ENCODE results near the gene MBD4.
A peak's percentile ranks its signal among the peaks of the same experiment; 100 is the strongest.

The MBD4 gene

DNA sequence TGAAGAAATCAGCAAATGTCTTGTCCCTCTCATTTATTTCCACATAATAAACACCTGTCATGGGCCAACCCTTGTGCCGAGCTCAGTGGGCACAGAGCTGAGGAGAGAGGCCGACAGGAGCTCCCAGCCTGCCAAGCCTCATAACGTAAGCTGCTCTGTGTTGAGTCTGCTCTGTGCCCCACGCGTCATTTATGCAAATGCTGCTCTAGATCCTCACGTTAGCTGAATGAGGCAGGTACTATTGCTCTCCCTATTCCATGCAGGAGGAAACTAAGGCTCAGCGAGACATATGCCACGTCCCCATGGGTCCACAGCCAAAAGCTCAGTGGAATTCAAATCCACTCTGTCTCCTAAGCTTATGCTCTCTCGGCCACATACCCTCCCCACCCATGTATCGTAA lies 52.8 kb downstream of the MBD4 start:
- TF ChIP-seq MAX (IDR thresholded peaks at IDR 0.05) (no peak), EGR1 (IDR thresholded peaks at IDR 0.05) (no peak), TAF1 (IDR thresholded peaks at IDR 0.05; ENCODE audit: low read depth) (no peak), NFIC (IDR thresholded peaks at IDR 0.05) (no peak), FOXM1 (IDR thresholded peaks at IDR 0.05; ENCODE audit: borderline replicate concordance, low read depth) (no peak), RAD21 (IDR thresholded peaks at IDR 0.05; ENCODE audit: low read depth) (no peak), TCF12 (IDR thresholded peaks at IDR 0.05; ENCODE audit: low read depth) (no peak), USF1 (IDR thresholded peaks at IDR 0.05) (no peak), ZBTB7A (IDR thresholded peaks at IDR 0.05; ENCODE audit: low read depth) (no peak), REST (IDR thresholded peaks at IDR 0.05; ENCODE audit: low read depth) (no peak), EP300 (IDR thresholded peaks at IDR 0.05; ENCODE audit: borderline replicate concordance) (no peak)

- no peak for TF ChIP-seq CREB1 (IDR thresholded peaks at IDR 0.05; ENCODE audit: low read depth)
- no peak for TF ChIP-seq USF1 (IDR thresholded peaks at IDR 0.05)
- no peak for TF ChIP-seq MAX (IDR thresholded peaks at IDR 0.05)
- no peak for TF ChIP-seq TEAD4 (IDR thresholded peaks at IDR 0.05)
- no peak for TF ChIP-seq REST (IDR thresholded peaks at IDR 0.05; ENCODE audit: low read depth)
- no peak for TF ChIP-seq EGR1 (IDR thresholded peaks at IDR 0.05)
- no peak for TF ChIP-seq EP300 (IDR thresholded peaks at IDR 0.05; ENCODE audit: borderline replicate concordance)
- no peak for TF ChIP-seq ZBTB7A (IDR thresholded peaks at IDR 0.05; ENCODE audit: low read depth)
- no peak for TF ChIP-seq YY1 (IDR thresholded peaks at IDR 0.05; ENCODE audit: low read depth)
- TF ChIP-seq NFIC (IDR thresholded peaks at IDR 0.05) = no peak
- no peak for TF ChIP-seq RAD21 (IDR thresholded peaks at IDR 0.05; ENCODE audit: low read depth)
- TF ChIP-seq TCF12 (IDR thresholded peaks at IDR 0.05; ENCODE audit: low read depth) = no peak
- no peak for TF ChIP-seq FOXM1 (IDR thresholded peaks at IDR 0.05; ENCODE audit: borderline replicate concordance, low read depth)
- no peak for TF ChIP-seq CEBPB (IDR thresholded peaks at IDR 0.05)
- TF ChIP-seq TAF1 (IDR thresholded peaks at IDR 0.05; ENCODE audit: low read depth) = no peak
Observed at GRCh38 chr3:129384594-129385323, 55.0 kb downstream of the MBD4 start.

- TF ChIP-seq NFIC (IDR thresholded peaks at IDR 0.05) (no peak), RAD21 (IDR thresholded peaks at IDR 0.05; ENCODE audit: low read depth) (peak; percentile 85)
Observed at GRCh38 chr3:129383292-129383860, 56.4 kb downstream of the MBD4 start.

DNA sequence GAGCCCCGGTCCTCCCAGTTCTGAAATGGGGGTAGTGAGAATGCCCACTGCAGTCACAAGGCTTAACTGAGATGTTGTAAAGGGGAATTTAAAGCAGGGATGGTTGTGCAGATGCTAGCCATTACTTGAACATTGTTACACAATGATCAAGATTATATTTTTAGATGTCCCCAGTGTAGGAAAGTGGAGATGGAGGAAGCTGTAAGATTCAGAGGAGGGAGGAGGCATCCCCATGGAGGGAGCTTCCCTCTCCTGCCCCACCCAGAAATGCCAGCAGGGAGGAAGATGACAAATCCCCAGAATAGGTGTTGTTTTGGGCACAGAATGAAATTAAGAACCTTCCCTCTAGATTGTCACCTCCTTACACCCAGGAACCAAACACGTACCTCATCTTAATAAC lies 57.4 kb downstream of the MBD4 start:
- TF ChIP-seq FOXM1 (IDR thresholded peaks at IDR 0.05; ENCODE audit: borderline replicate concordance, low read depth) = no peak
- no peak for TF ChIP-seq TCF12 (IDR thresholded peaks at IDR 0.05; ENCODE audit: low read depth)
- TF ChIP-seq MAX (IDR thresholded peaks at IDR 0.05) = no peak
- no peak for TF ChIP-seq CREB1 (IDR thresholded peaks at IDR 0.05; ENCODE audit: low read depth)
- TF ChIP-seq EGR1 (IDR thresholded peaks at IDR 0.05) = no peak
- TF ChIP-seq USF1 (IDR thresholded peaks at IDR 0.05) = no peak
- TF ChIP-seq EP300 (IDR thresholded peaks at IDR 0.05; ENCODE audit: borderline replicate concordance) = no peak
- TF ChIP-seq TEAD4 (IDR thresholded peaks at IDR 0.05) = no peak
- no peak for TF ChIP-seq YY1 (IDR thresholded peaks at IDR 0.05; ENCODE audit: low read depth)
- no peak for TF ChIP-seq TAF1 (IDR thresholded peaks at IDR 0.05; ENCODE audit: low read depth)
- no peak for TF ChIP-seq CEBPB (IDR thresholded peaks at IDR 0.05)
- no peak for TF ChIP-seq RAD21 (IDR thresholded peaks at IDR 0.05; ENCODE audit: low read depth)
- TF ChIP-seq ZBTB7A (IDR thresholded peaks at IDR 0.05; ENCODE audit: low read depth) = no peak
